OCI-LY1 (cell line): ENCODE results near the gene B3GALT2.

Experiments used
- H2AFZ ChIP-seq: fragments of 200-600 bp; sonication (generic), shearing (Covaris generic); 2 replicates; pipeline ENCODE4 v1.6.0; 2014; ENCODE audit warnings: antibody characterized with exemption, mild to moderate bottlenecking, low read length
- H3F3A ChIP-seq: fragments of 200-600 bp; sonication (generic), shearing (Covaris generic); 2 replicates; pipeline ENCODE4 v1.6.0; 2014; ENCODE audit warnings: mild to moderate bottlenecking, antibody characterized with exemption, low read length, moderate library complexity; ENCODE audit not compliant: insufficient read depth
- H3K27ac ChIP-seq: fragments of 200-600 bp; sonication (generic); 2 replicates; pipeline ENCODE4 v1.5.1; 2014; ENCODE audit warnings: low read length, mixed run types, mild to moderate bottlenecking, low read depth; ENCODE audit not compliant: poor library complexity, severe bottlenecking
- H3K27me3 ChIP-seq: fragments of 200-600 bp; sonication (generic); 2 replicates; pipeline ENCODE4 v1.6.0; 2014; ENCODE audit warnings: antibody characterized with exemption, mild to moderate bottlenecking, low read length, moderate library complexity; ENCODE audit not compliant: insufficient read depth
- H3K36me3 ChIP-seq: fragments of 200-600 bp; sonication (generic); 2 replicates; pipeline ENCODE4 v1.6.1; 2014; ENCODE audit warnings: mild to moderate bottlenecking, antibody characterized with exemption, low read length, moderate library complexity, mixed read lengths; ENCODE audit not compliant: insufficient read depth
- H3K4me1 ChIP-seq: fragments of 200-600 bp; sonication (generic); 2 replicates; pipeline ENCODE4 v1.5.1; 2014; ENCODE audit warnings: mild to moderate bottlenecking, low read length, moderate library complexity; ENCODE audit not compliant: insufficient read depth, severe bottlenecking
- H3K4me2 ChIP-seq: fragments of 200-600 bp; sonication (generic), shearing (Covaris generic); 2 replicates; pipeline ENCODE4 v1.6.1; 2014; ENCODE audit warnings: low read length
- H3K4me3 ChIP-seq: fragments of 200-600 bp; sonication (generic); 2 replicates; pipeline ENCODE4 v1.5.1; 2014; ENCODE audit warnings: low read length, low read depth, mild to moderate bottlenecking, mixed read lengths; ENCODE audit not compliant: poor library complexity, severe bottlenecking
- H3K79me2 ChIP-seq: fragments of 200-600 bp; shearing (Covaris generic); 2 replicates; pipeline ENCODE4 v1.6.1; 2016; ENCODE audit warnings: mixed run types, low read length, mixed read lengths; ENCODE audit not compliant: insufficient read depth
- H3K9ac ChIP-seq: fragments of 200-600 bp; sonication (generic), shearing (Covaris generic); 2 replicates; pipeline ENCODE4 v1.6.1; 2014; ENCODE audit warnings: mild to moderate bottlenecking, low read length, mixed read lengths
- H3K9me2 ChIP-seq: fragments of 200-600 bp; sonication (generic), shearing (Covaris generic); 2 replicates; pipeline ENCODE4 v1.6.1; 2014; ENCODE audit warnings: low read depth, mild to moderate bottlenecking, low read length, mixed read lengths
- H3K9me3 ChIP-seq: fragments of 200-600 bp; shearing (Covaris generic); 2 replicates; pipeline ENCODE4 v1.6.1; 2014; ENCODE audit warnings: low read length, mixed read lengths
- H4K20me1 ChIP-seq: fragments of 200-600 bp; sonication (generic), shearing (Covaris generic); 2 replicates; pipeline ENCODE4 v1.6.0; 2016; ENCODE audit warnings: mild to moderate bottlenecking, low read length; ENCODE audit not compliant: insufficient read depth
- EZH2 ChIP-seq: fragments of 200-600 bp; sonication (generic), shearing (Covaris generic); IDR thresholded peaks from 2 replicates; pipeline ENCODE4 v1.8.0; 2017; ENCODE audit warnings: borderline replicate concordance, mixed run types, mild to moderate bottlenecking, antibody characterized with exemption, low read length, moderate library complexity, mixed read lengths
- TF ChIP-seq, protein P1 (sequence below): fragments of 200-600 bp; sonication (generic), shearing (Covaris generic); IDR thresholded peaks from 2 replicates; pipeline ENCODE4 v1.5.1; 2017; ENCODE audit warnings: mild to moderate bottlenecking, antibody characterized with exemption, low read length, moderate library complexity, mixed read lengths

The B3GALT2 gene

DNA sequence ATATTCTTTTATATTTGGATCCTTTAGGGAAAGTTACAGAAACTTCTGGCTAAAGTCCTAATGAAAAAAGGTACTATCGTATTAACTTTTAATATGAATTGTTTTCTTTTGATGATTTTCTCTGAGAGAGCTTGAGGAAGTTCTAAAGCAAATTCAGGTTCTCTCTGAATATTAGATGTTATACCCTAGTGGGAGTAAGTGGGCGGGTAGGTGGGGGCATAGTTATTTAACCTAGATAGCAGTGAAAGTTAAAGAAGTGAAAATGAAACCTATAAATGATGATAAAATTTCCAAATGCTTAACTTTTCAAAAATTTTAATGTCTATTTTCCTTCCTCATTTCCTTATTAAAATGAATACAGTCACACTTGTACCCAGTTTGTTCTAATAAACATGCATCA lies 26.2 kb upstream of the B3GALT2 start:
- H3K9me3 ChIP-seq = peaks cover 4% of the 10 kb centered on the region; the same call in 1 of the 2 replicates
- H3K9ac ChIP-seq = no peak overlapping the region
- no peaks in the 10 kb centered on the region for H4K20me1 ChIP-seq
- no peaks in the 10 kb centered on the region for H3K4me1 ChIP-seq
- H2AFZ ChIP-seq = no peak overlapping the region
- H3K27ac ChIP-seq = no peak overlapping the region
- H3K4me2 ChIP-seq = no peak overlapping the region
- peaks cover 74% of the 10 kb centered on the region for H3K36me3 ChIP-seq
- H3F3A ChIP-seq = no peaks in the 10 kb centered on the region
- TF ChIP-seq, protein P1, sequence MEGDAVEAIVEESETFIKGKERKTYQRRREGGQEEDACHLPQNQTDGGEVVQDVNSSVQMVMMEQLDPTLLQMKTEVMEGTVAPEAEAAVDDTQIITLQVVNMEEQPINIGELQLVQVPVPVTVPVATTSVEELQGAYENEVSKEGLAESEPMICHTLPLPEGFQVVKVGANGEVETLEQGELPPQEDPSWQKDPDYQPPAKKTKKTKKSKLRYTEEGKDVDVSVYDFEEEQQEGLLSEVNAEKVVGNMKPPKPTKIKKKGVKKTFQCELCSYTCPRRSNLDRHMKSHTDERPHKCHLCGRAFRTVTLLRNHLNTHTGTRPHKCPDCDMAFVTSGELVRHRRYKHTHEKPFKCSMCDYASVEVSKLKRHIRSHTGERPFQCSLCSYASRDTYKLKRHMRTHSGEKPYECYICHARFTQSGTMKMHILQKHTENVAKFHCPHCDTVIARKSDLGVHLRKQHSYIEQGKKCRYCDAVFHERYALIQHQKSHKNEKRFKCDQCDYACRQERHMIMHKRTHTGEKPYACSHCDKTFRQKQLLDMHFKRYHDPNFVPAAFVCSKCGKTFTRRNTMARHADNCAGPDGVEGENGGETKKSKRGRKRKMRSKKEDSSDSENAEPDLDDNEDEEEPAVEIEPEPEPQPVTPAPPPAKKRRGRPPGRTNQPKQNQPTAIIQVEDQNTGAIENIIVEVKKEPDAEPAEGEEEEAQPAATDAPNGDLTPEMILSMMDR = no peak
- TF ChIP-seq EZH2 = no peak
- no peaks in the 10 kb centered on the region for H3K27me3 ChIP-seq
- no peaks in the 10 kb centered on the region for H3K9me2 ChIP-seq
- no peak overlapping the region for H3K4me3 ChIP-seq
- no peaks in the 10 kb centered on the region for H3K79me2 ChIP-seq

DNA sequence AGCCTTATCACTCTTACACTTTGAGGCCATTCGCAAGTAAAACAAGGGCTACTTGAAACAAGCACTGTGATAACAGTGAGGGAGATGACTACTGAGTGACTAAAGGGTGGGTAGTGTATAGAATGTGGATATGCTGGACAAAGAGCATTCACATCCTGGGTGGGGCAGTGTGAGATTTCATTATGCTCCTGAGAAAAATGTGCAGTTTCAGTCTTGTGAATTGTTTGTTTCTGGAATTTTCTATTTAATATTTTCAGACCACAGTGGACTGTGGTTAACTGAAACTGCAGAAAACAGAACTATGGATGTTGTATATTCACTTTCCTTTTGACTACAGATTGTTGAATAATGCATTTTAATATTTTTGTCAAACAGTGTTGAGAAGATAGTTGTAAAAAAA lies 25.1 kb upstream of the B3GALT2 start:
- H3K27me3 ChIP-seq = no peaks in the 10 kb centered on the region
- H4K20me1 ChIP-seq = no peaks in the 10 kb centered on the region
- no peaks in the 10 kb centered on the region for H3K4me1 ChIP-seq
- H3K9me3 ChIP-seq = peaks cover 4% of the 10 kb centered on the region; the same call in 1 of the 2 replicates
- H3K4me3 ChIP-seq = no peak overlapping the region
- no peaks in the 10 kb centered on the region for H3K9me2 ChIP-seq
- H3K9ac ChIP-seq = no peak overlapping the region
- no peak overlapping the region for H2AFZ ChIP-seq
- H3K27ac ChIP-seq = no peak overlapping the region
- H3K79me2 ChIP-seq = no peaks in the 10 kb centered on the region
- TF ChIP-seq, protein P1 = no peak
- no peak for TF ChIP-seq EZH2
- H3K4me2 ChIP-seq = no peak overlapping the region
- peaks cover 74% of the 10 kb centered on the region for H3K36me3 ChIP-seq
- no peaks in the 10 kb centered on the region for H3F3A ChIP-seq

DNA sequence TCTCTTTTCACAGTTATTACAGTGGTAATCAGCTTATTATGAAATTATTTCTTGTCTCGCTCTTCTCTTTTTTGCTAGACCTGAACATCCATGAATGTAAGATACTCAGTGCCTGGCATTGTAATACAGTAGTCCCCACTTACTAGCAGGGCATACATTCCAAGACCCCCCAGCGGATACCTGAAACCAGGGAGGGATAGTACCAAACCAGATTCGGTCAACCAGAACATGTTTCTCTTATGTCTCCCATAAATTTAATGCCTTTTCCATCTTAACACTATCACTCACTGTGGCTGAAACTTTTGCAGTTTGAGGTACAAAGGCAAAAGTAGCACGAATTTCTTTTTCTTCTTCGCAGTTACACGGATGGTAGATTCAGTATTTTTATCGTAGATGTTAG lies 24.6 kb upstream of the B3GALT2 start:
- Histone ChIP-seq H3K36me3 (peaks cover 74% of the 10 kb centered on the region), H3K9me3 (peaks cover 4% of the 10 kb centered on the region; the same call in 1 of the 2 replicates), H3K4me2 (no peak overlapping the region), H4K20me1 (no peaks in the 10 kb centered on the region), H3K79me2 (no peaks in the 10 kb centered on the region), H3K27ac (no peak overlapping the region), H2AFZ (no peak overlapping the region), H3K9me2 (no peaks in the 10 kb centered on the region), H3K27me3 (no peaks in the 10 kb centered on the region), H3F3A (no peaks in the 10 kb centered on the region), H3K4me3 (no peak overlapping the region), H3K4me1 (no peaks in the 10 kb centered on the region), H3K9ac (no peak overlapping the region)
- TF ChIP-seq, protein P1 = no peak
- no peak for TF ChIP-seq EZH2
